NCI-H2227 treated with DMSO at 0.1 percent for 48 hours (cell line): ENCODE measurements around the gene PROP1.
"Not testable (repeated sequence)": the region's sequence is repeated elsewhere in the genome, so short reads cannot be mapped to it uniquely, and the experiment has no call there.

Source experiments
- DNase-seq: peaks from one replicate; lab custom pipeline; 2025; lab: John Stamatoyannopoulos, UW

PROP1 gene

GRCh38 chr5:177945145-177945544 is 50.9 kb downstream of the PROP1 start:
- not testable (repeated sequence) for DNase-seq

- DNase-seq = not testable (repeated sequence)
Observed at GRCh38 chr5:177943805-177944736, 52.0 kb downstream of the PROP1 start.

GRCh38 chr5:177942896-177943295 is 53.1 kb downstream of the PROP1 start:
- DNase-seq = not testable (repeated sequence)
